HepG2 (cell line): ENCODE data around the gene PPP2R5B. TPM values are rescaled to one million over a fixed set of nuclear protein-coding genes. Genes with fewer than 3 reads are reported as not detected.

Source experiments
- AFF4 ChIP-seq: sonication (generic); formaldehyde crosslinking; IDR thresholded peaks from 2 replicates; pipeline ENCODE4 v1.4.0; 2020; ENCODE audit warnings: missing genetic modification reagents
- ATF2 ChIP-seq: sonication (generic); formaldehyde crosslinking; IDR thresholded peaks from 2 replicates; pipeline ENCODE4 v1.4.0; 2020; ENCODE audit warnings: missing genetic modification reagents
- CREB3 ChIP-seq: sonication (generic); formaldehyde crosslinking; IDR thresholded peaks from 2 replicates; pipeline ENCODE4 v1.5.0; 2020; ENCODE audit warnings: missing genetic modification reagents
- DMAP1 ChIP-seq: IDR thresholded peaks from 2 replicates; pipeline ENCODE4 v1.6.1; 2016
- HDAC2 ChIP-seq: sonication (generic); formaldehyde crosslinking; IDR thresholded peaks from 2 replicates; pipeline ENCODE4 v1.4.0; 2020; ENCODE audit warnings: missing genetic modification reagents
- HES4 ChIP-seq: sonication (generic); formaldehyde crosslinking; IDR thresholded peaks from 2 replicates; pipeline ENCODE4 v1.9.0; 2021; ENCODE audit warnings: mild to moderate bottlenecking, missing genetic modification reagents, borderline replicate concordance
- JUND ChIP-seq: sonication (generic); formaldehyde crosslinking; IDR thresholded peaks from 2 replicates; pipeline ENCODE4 v1.8.0; 2022; ENCODE audit warnings: mild to moderate bottlenecking, missing genetic modification reagents
- KDM2A ChIP-seq: sonication (generic); formaldehyde crosslinking; IDR thresholded peaks from 2 replicates; pipeline ENCODE4 v1.4.0; 2020; ENCODE audit warnings: low read depth, missing genetic modification reagents, borderline replicate concordance
- REXO4 ChIP-seq: sonication (generic); formaldehyde crosslinking; IDR thresholded peaks from 2 replicates; pipeline ENCODE4 v1.8.0; 2022; ENCODE audit warnings: missing genetic modification reagents, mild to moderate bottlenecking, borderline replicate concordance
- SP4 ChIP-seq: sonication (generic); formaldehyde crosslinking; IDR thresholded peaks from 2 replicates; pipeline ENCODE4 v1.8.1; 2023; ENCODE audit warnings: mild to moderate bottlenecking, missing genetic modification reagents
- SRSF9 ChIP-seq: fragments of 200-400 bp; formaldehyde crosslinking; IDR thresholded peaks from 2 replicates; pipeline ENCODE4 v1.6.1; 2018; ENCODE audit warnings: borderline replicate concordance, mild to moderate bottlenecking, low read depth, low read length; ENCODE audit not compliant: insufficient read depth, poor library complexity, severe bottlenecking
- TAF15 ChIP-seq: fragments of 200-400 bp; formaldehyde crosslinking; IDR thresholded peaks from one replicate; pipeline ENCODE4 v1.6.1; 2018; ENCODE audit warnings: mild to moderate bottlenecking, low read depth, low read length; ENCODE audit not compliant: poor library complexity, severe bottlenecking
- TMF1 ChIP-seq: sonication (generic); formaldehyde crosslinking; IDR thresholded peaks from 2 replicates; pipeline ENCODE4 v1.8.1; 2022; ENCODE audit warnings: low read depth, missing genetic modification reagents
- ZBTB7A ChIP-seq: sonication (generic); formaldehyde crosslinking; IDR thresholded peaks from 2 replicates; pipeline ENCODE4 v1.8.0; 2022; ENCODE audit warnings: mild to moderate bottlenecking, missing genetic modification reagents
- ZFP36L1 ChIP-seq: sonication (generic); formaldehyde crosslinking; IDR thresholded peaks from 2 replicates; pipeline ENCODE4 v1.8.0; 2022; ENCODE audit warnings: mild to moderate bottlenecking, missing genetic modification reagents, moderate library complexity
- ZFP41 ChIP-seq: sonication (generic); formaldehyde crosslinking; IDR thresholded peaks from 2 replicates; pipeline ENCODE4 v1.4.0; 2020; ENCODE audit warnings: mild to moderate bottlenecking, missing genetic modification reagents, borderline replicate concordance
- ZNF280B ChIP-seq: sonication (generic); formaldehyde crosslinking; IDR thresholded peaks from 2 replicates; pipeline ENCODE4 v1.5.0; 2020; ENCODE audit warnings: missing genetic modification reagents, mild to moderate bottlenecking, borderline replicate concordance
- ZNF446 ChIP-seq: sonication (generic); formaldehyde crosslinking; IDR thresholded peaks from 2 replicates; pipeline ENCODE4 v1.5.0; 2020; ENCODE audit warnings: mild to moderate bottlenecking, missing genetic modification reagents
- ZNF549 ChIP-seq: sonication (generic); formaldehyde crosslinking; IDR thresholded peaks from 2 replicates; pipeline ENCODE4 v1.5.0; 2020; ENCODE audit warnings: missing genetic modification reagents
- ZNF597 ChIP-seq: sonication (generic); formaldehyde crosslinking; IDR thresholded peaks from 2 replicates; pipeline ENCODE4 v1.5.0; 2020; ENCODE audit warnings: missing genetic modification reagents
- ZSCAN12 ChIP-seq: sonication (generic); formaldehyde crosslinking; IDR thresholded peaks from 2 replicates; pipeline ENCODE4 v1.9.0; 2021; ENCODE audit warnings: mild to moderate bottlenecking, missing genetic modification reagents
- polyA plus RNA-seq, 8 experiments: library from polyadenylated mRNA; depleted of rRNA in 3 of 8; stranded (reverse) in 7 of 8; unstranded in 1 of 8; fragments of >200 nt; fragmentation: Illumina TruSeq in 4 of 8; extraction: Trizol in 4 of 8; gene quantifications; 2 replicates each; pipeline versions ENCODE4 v1.2.1 to v1.2.3, GENCODE V29; 2011 to 2016; ENCODE audit warnings: low read depth in 4 of 8, missing spikeins in 1 of 8, mixed read lengths in 1 of 8; ENCODE audit not compliant: insufficient read depth in 1 of 8
- total RNA-seq, 5 experiments: library from RNA; depleted of rRNA; stranded (reverse); fragments of >200 nt; fragmentation: Illumina TruSeq; extraction: Trizol; gene quantifications; 2 replicates each; pipeline ENCODE4 v1.2.3, GENCODE V29; 2016; ENCODE audit warnings: low read depth in 1 of 5

PPP2R5B gene
- total and polyA plus RNA-seq, 2 of the 13 experiments (the other 11 are each of a cell fraction or from before 2014, with no cell fraction given), result 2.3 to 8.3 TPM

- TF ChIP-seq ZSCAN12 (CRISPR knock-in tag), result no peak
- TF ChIP-seq ATF2 (CRISPR knock-in tag), result no peak
- TF ChIP-seq ZFP36L1, result no peak
- TF ChIP-seq ZNF549, result no peak
- no peak for TF ChIP-seq KDM2A (CRISPR knock-in tag)
- no peak for TF ChIP-seq SP4 (CRISPR knock-in tag)
- TF ChIP-seq ZBTB7A, result peak; percentile 33; the same call in 1 of the 2 replicates
- no peak for TF ChIP-seq ZNF597 (CRISPR knock-in tag)
- no peak for TF ChIP-seq ZFP41 (CRISPR knock-in tag)
- TF ChIP-seq HES4 (CRISPR knock-in tag), result peak; percentile 21; the same call in 1 of the 2 replicates
- TF ChIP-seq SRSF9, result no peak
- no peak for TF ChIP-seq HDAC2 (CRISPR knock-in tag)
- TF ChIP-seq CREB3 (CRISPR knock-in tag), result no peak
- no peak for TF ChIP-seq TAF15
- TF ChIP-seq JUND (CRISPR knock-in tag), result no peak
- peak; percentile 73; the same call in 1 of the 2 replicates for TF ChIP-seq ZNF446
- no peak for TF ChIP-seq REXO4 (CRISPR knock-in tag)
- no peak for TF ChIP-seq DMAP1
- 0 out of 2 replicates have a peak, but pooled peaks have one; percentile 24 for TF ChIP-seq TMF1 (CRISPR knock-in tag)
- no peak for TF ChIP-seq ZNF280B
- TF ChIP-seq AFF4, result no peak
Measured at GRCh38 chr11:64892838-64893193, 31.7 kb upstream of the PPP2R5B start (continued).
